Ovary (tissue), 10 donors: ENCODE results near the gene RNASE3. TPM values are rescaled to one million over a fixed set of nuclear protein-coding genes. Genes with fewer than 3 reads are reported as not detected.
"Not testable (repeated sequence)": the region's sequence is repeated elsewhere in the genome, so short reads cannot be mapped to it uniquely, and the experiment has no call there.

Source experiments
- DNase-seq, 5 donors: peaks; one replicate each; pipeline ENCODE4 v3.0.0-alpha.2; 2019 to 2020
- H3K27ac ChIP-seq, 2 donors: fragments of 200-600 bp; one replicate each; pipeline versions ENCODE4 v1.5.1 to v1.8.0; 2019 to 2022
- H3K27me3 ChIP-seq: fragments of 200-600 bp; one replicate; pipeline ENCODE4 v1.8.0; 2022
- H3K36me3 ChIP-seq: fragments of 200-600 bp; sonication (generic); one replicate; pipeline ENCODE4 v1.5.1; 2019
- H3K4me1 ChIP-seq: one replicate; pipeline ENCODE4 v1.8.1; 2013; ENCODE audit warnings: mild to moderate bottlenecking, moderate library complexity; ENCODE audit not compliant: insufficient read depth
- H3K4me3 ChIP-seq: fragments of 200-600 bp; sonication (generic); one replicate; pipeline ENCODE4 v1.5.1; 2017
- H3K9me3 ChIP-seq, 2 donors: fragments of 200-600 bp in 1 of 2; sonication (generic) in 1 of 2; one replicate each; pipeline versions ENCODE4 v1.5.1 to v1.8.1; 2013 to 2019; ENCODE audit warnings: mild to moderate bottlenecking in 1 of 2, moderate library complexity in 1 of 2
- EP300 ChIP-seq: sonication (generic); formaldehyde crosslinking; IDR thresholded peaks from one replicate; pipeline ENCODE4 v1.6.1; 2017; ENCODE audit warnings: antibody characterized with exemption
- POLR2A ChIP-seq: fragments of 450-650 bp; IDR thresholded peaks from one replicate; pipeline ENCODE4 v1.6.1; 2017; ENCODE audit warnings: antibody characterized with exemption, mild to moderate bottlenecking, moderate library complexity
- WGBS, 3 donors: extraction: QIAGEN DNeasy Blood & Tissue Kit in 1 of 3; methylation state at CpG; one replicate each; pipeline versions ENCODE4 v1.1.5 to v1.1.7; 2013 to 2017; 5-methylcytosine and 5-hydroxymethylcytosine counted together
- intact Hi-C, 4 donors: fragments of 100-400 bp; cut with DNase I; formaldehyde crosslinking; loops; one replicate each; pipeline versions ENCODE4 v1.11.0 to v1.15.1; 2022 to 2023
- long read RNA-seq, 3 donors: library from polyadenylated mRNA in 2 of 3; unstranded in 2 of 3; transcript quantifications; one replicate each; pipeline ENCODE4 v2.0.0 and lab custom pipeline, GENCODE V29; 2021 to 2026
- polyA plus RNA-seq, 2 donors: library from polyadenylated mRNA; stranded (reverse); fragments of 200-250 nt in 1 of 2; fragments of 350-450 nt in 1 of 2; fragmentation: Illumina TruSeq in 1 of 2; extraction: RNeasy Lipid Tissue Mini Kit (QIAGEN cat#74804) in 1 of 2; gene quantifications; one replicate each; pipeline ENCODE4 v1.2.3, GENCODE V29; 2013 to 2014
- total RNA-seq, 7 donors: library from RNA; depleted of rRNA in 2 of 7; stranded (reverse); fragments of >200 nt in 2 of 7; fragmentation: NEBNext Ultra II Directional in 3 of 7; extraction: Animal tissue kit (Norgen Biotek cat#: 25700) in 3 of 7; gene quantifications; one replicate each; pipeline versions ENCODE4 v1.1.0 to v1.2.4, GENCODE V29; 2016 to 2023
- TF ChIP-seq, protein P1 (sequence below), 3 donors: fragments of 450-650 bp in 2 of 3; fragments of 200-600 bp in 1 of 3; IDR thresholded peaks; one replicate each; pipeline versions ENCODE4 v1.5.1 to v1.8.0; 2016 to 2022; ENCODE audit warnings: antibody characterized with exemption in 3 of 3, mild to moderate bottlenecking in 1 of 3
- donor health status: DM: no; HTN: no; CAD: no; lungs with moderate emphysema.
- donor health status: DM: no; HTN: no; CAD: no.
- donor health status: Bipolar disorder and iron deficiency.
- donor health status: DM: yes; HTN: yes; CAD: no.
- donor health status: DM: no; HTN: no; CAD: no.
- donor health status: DM: yes; HTN: yes; CAD: no.

RNASE3 gene
- total RNA-seq, result not detected
- polyA plus RNA-seq, result under 1 TPM in 1 of 2 donors, not detected in 1; 0.24 TPM
- long read RNA-seq, donor 1, result 0 reads
- long read RNA-seq, donor 2, result 0 reads
- long read RNA-seq, donor 3, result 0 reads

DNA sequence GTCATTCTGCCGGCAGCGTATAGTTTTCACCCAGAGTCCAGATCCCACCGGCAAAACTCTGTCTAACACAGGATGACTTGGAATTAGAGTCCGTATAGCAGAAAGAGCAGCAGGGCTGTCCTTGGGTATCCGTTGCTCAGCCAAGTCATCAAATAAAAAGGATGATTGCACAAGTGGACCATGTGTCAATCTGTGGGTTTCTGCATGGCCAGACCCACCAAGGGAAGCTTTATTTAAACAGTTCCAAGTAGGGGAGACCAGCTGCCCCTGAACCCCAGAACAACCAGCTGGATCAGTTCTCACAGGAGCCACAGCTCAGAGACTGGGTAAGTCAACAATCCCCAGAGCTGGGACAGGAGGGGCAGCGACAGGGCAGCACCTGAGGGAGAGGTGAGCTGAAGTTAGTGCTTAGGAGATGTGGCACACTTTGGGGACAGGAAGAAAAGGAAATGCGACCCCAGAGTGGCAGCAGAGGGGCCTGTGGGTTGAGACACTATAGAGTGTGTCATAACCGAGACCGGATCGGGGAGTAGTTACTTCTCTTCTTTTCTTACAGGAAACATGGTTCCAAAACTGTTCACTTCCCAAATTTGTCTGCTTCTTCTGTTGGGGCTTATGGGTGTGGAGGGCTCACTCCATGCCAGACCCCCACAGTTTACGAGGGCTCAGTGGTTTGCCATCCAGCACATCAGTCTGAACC is at the start of gene RNASE3:
RNASE3 (plus strand) TSS at position 260 of the 700 bp plus-strand sequence; CDS start at position 562, 302 bp downstream.
- 68 to 83% (median 73%) methylated on average over 11 of the region's 11 CpGs for WGBS, 3 donors
- intact Hi-C loops, H3K27me3 ChIP-seq, H3K9me3 ChIP-seq, DNase-seq, H3K4me3 ChIP-seq, H3K4me1 ChIP-seq, H3K36me3 ChIP-seq, H3K27ac ChIP-seq: not testable (repeated sequence)

DNA sequence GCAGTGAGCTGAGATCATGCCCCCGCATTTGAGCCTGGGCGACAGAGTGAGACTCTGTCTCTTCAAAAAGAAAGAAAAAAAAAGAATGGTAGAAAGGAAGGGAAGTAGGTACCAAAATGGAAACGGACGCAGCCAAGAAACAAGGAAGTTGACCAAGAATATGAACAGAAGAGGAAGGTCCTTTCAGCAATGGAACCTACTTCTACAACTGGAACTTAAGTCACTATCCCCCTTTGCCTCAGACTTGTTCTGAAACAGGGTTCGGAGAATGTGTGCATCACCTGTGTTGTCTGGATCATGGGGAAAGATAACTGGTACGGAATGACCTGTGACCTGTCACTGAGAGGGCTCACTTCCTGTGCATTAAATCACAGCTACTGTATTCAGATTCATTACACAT is 44.6 kb upstream of the RNASE3 start:
- WGBS, 3 donors, result 86 to 93% (median 90%) methylated on average over 6 of the region's 6 CpGs
- DNase-seq, result no peak
- TF ChIP-seq POLR2A (no peak), EP300 (no peak)
- TF ChIP-seq, protein P1, sequence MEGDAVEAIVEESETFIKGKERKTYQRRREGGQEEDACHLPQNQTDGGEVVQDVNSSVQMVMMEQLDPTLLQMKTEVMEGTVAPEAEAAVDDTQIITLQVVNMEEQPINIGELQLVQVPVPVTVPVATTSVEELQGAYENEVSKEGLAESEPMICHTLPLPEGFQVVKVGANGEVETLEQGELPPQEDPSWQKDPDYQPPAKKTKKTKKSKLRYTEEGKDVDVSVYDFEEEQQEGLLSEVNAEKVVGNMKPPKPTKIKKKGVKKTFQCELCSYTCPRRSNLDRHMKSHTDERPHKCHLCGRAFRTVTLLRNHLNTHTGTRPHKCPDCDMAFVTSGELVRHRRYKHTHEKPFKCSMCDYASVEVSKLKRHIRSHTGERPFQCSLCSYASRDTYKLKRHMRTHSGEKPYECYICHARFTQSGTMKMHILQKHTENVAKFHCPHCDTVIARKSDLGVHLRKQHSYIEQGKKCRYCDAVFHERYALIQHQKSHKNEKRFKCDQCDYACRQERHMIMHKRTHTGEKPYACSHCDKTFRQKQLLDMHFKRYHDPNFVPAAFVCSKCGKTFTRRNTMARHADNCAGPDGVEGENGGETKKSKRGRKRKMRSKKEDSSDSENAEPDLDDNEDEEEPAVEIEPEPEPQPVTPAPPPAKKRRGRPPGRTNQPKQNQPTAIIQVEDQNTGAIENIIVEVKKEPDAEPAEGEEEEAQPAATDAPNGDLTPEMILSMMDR (IDR thresholded peaks at IDR 0.05), result no peak
- Histone ChIP-seq H3K36me3 (no peaks in the 10 kb centered on the region), H3K4me3 (no peak overlapping the region), H3K27me3 (no peaks in the 10 kb centered on the region), H3K4me1 (no peaks in the 10 kb centered on the region), H3K27ac (no peak overlapping the region), H3K9me3 (no peaks in the 10 kb centered on the region)
- intact Hi-C loops, result no loop called here

DNA sequence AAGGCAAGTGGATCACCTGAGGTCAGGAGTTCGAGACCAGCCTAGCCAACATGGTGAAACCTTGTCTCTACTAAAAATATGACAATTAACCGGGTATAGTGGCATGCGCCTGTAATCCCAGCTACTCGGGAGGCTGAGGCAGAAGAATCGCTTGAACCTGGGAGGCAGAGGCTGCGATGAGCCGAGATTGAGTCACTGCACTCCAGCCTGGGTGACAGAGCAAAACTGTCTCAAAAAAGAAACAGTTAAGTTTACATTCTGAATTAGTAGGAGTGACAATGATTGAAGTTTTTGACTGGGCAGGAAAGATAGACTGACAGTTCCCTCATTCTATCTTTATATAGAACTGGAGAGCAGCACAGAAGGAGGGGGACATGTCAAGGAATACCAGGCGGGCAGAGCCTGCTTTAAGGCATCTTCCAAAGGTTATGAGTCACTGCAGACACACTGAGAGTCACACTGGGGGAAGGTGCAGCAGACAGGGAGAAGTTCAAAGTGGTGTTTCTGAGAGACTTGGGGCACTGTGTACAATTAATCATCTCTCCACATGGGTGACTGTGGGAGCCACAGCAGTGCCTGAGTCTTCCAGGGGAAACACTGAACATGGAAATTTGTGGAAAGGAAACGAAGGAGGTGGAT is 42.8 kb upstream of the RNASE3 start:
- Histone ChIP-seq H3K27ac (no peak overlapping the region), H3K4me3 (no peak overlapping the region), H3K4me1 (no peaks in the 10 kb centered on the region), H3K27me3 (no peaks in the 10 kb centered on the region), H3K9me3 (no peaks in the 10 kb centered on the region), H3K36me3 (no peaks in the 10 kb centered on the region)
- TF ChIP-seq EP300 (no peak), POLR2A (no peak)
- TF ChIP-seq, protein P1 (IDR thresholded peaks at IDR 0.05), result no peak
- intact Hi-C loops, result no loop called here
- WGBS, 3 donors, result 82 to 86% (median 84%) methylated on average over 9 of the region's 9 CpGs
- DNase-seq, result no peak

DNA sequence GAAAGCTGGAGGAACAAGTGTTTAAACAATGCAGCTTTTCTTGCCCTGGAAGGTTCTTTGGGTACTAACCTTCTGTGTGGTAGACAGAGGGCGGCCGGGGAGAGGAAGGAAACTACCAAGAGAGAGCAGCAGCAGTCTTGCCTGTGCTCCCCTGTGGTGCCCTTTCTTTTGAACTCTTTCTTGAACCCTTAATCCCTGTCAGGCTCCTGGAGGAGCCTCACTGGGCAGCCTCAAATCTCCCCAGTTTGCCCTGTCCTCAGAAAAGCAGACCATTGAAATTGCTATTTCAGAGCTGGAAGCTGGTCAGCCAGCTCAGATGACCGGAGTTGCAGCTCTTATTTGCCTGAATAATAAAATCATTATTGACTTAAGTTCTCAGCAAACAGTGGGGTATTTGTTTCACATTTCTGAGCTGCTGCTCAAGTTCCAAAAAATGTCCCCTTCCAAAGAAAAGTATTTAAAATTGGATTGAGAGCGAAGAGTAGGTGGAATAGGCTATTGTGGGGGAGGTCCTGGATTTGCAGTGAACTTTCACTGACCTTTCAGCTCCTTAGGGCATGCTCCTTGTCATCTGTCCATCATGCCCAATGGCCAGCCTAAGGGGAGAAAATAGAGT is 42.1 kb upstream of the RNASE3 start:
- Histone ChIP-seq H3K27me3 (no peaks in the 10 kb centered on the region), H3K4me1 (no peaks in the 10 kb centered on the region), H3K36me3 (no peaks in the 10 kb centered on the region), H3K4me3 (no peak overlapping the region), H3K9me3 (no peaks in the 10 kb centered on the region), H3K27ac (no peak overlapping the region)
- intact Hi-C loops, result no loop called here
- no peak for TF ChIP-seq EP300
- no peak for TF ChIP-seq POLR2A
- TF ChIP-seq, protein P1 (IDR thresholded peaks at IDR 0.05), result no peak
- WGBS, 3 donors, result 59 to 72% (median 64%) methylated on average over 4 of the region's 4 CpGs
- DNase-seq, result no peak
